ENCODE results near the gene ZNF302.
A peak's percentile ranks its signal among the peaks of the same experiment; 100 is the strongest.

GRCh38 chr19:34639491-34640085, 37.9 kb upstream of the ZNF302 start:
- TF ChIP-seq, protein P1, sequence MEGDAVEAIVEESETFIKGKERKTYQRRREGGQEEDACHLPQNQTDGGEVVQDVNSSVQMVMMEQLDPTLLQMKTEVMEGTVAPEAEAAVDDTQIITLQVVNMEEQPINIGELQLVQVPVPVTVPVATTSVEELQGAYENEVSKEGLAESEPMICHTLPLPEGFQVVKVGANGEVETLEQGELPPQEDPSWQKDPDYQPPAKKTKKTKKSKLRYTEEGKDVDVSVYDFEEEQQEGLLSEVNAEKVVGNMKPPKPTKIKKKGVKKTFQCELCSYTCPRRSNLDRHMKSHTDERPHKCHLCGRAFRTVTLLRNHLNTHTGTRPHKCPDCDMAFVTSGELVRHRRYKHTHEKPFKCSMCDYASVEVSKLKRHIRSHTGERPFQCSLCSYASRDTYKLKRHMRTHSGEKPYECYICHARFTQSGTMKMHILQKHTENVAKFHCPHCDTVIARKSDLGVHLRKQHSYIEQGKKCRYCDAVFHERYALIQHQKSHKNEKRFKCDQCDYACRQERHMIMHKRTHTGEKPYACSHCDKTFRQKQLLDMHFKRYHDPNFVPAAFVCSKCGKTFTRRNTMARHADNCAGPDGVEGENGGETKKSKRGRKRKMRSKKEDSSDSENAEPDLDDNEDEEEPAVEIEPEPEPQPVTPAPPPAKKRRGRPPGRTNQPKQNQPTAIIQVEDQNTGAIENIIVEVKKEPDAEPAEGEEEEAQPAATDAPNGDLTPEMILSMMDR (IDR thresholded peaks at IDR 0.05; ENCODE audit: low read length) = peak; percentile 82
- no peak for TF ChIP-seq EZH2phosphoT487 (IDR thresholded peaks at IDR 0.05; ENCODE audit: low read length)

Measured in MM.1S (cell line).